BE2C (cell line): Measurements from ENCODE around the gene CDH4.

Experiments
- DNase-seq: peaks from one replicate; pipeline ENCODE4 v3.0.0-alpha.2; 2020
- H3K27me3 ChIP-seq: fragments of 250-450 bp; sonication (Bioruptor Pico); 2 replicates; pipeline ENCODE4 v1.5.1; 2020; ENCODE audit warnings: mild to moderate bottlenecking
- H3K36me3 ChIP-seq: fragments of 250-450 bp; sonication (Bioruptor Pico); 2 replicates; pipeline ENCODE4 v1.5.1; 2020; ENCODE audit warnings: mild to moderate bottlenecking
- H3K4me1 ChIP-seq: fragments of 250-450 bp; sonication (Bioruptor Pico); 2 replicates; pipeline ENCODE4 v1.5.1; 2020
- H3K4me3 ChIP-seq: 2 replicates; pipeline ENCODE4 v1.5.1; 2011; ENCODE audit warnings: low read depth, low read length
- H3K9me3 ChIP-seq: fragments of 250-450 bp; sonication (Bioruptor Pico); 2 replicates; pipeline ENCODE4 v1.5.1; 2020
- CTCF ChIP-seq: IDR thresholded peaks from 2 replicates; pipeline ENCODE4 v1.5.1; 2012; ENCODE audit warnings: mild to moderate bottlenecking, low read depth, low read length

The CDH4 gene

GRCh38 chr20:61349447-61350165, 97.5 kb downstream of the CDH4 start:
- H3K9me3 ChIP-seq = peaks cover 2% of the 10 kb centered on the region; the same call in 1 of the 2 replicates
- H3K4me1 ChIP-seq = no peaks in the 10 kb centered on the region
- H3K4me3 ChIP-seq = no peak overlapping the region
- DNase-seq = no peak
- TF ChIP-seq CTCF = no peak
- H3K36me3 ChIP-seq = no peaks in the 10 kb centered on the region
- H3K27me3 ChIP-seq = no peaks in the 10 kb centered on the region

GRCh38 chr20:61350500-61351250, 98.6 kb downstream of the CDH4 start:
- Histone ChIP-seq H3K27me3 (no peaks in the 10 kb centered on the region), H3K4me1 (no peaks in the 10 kb centered on the region), H3K4me3 (no peak overlapping the region), H3K36me3 (no peaks in the 10 kb centered on the region), H3K9me3 (peaks cover 2% of the 10 kb centered on the region; the same call in 1 of the 2 replicates)
- no peak for DNase-seq
- TF ChIP-seq CTCF = no peak

GRCh38 chr20:61352346-61353260, 100.5 kb downstream of the CDH4 start:
- Histone ChIP-seq H3K9me3 (no peaks in the 10 kb centered on the region), H3K27me3 (no peaks in the 10 kb centered on the region), H3K36me3 (no peaks in the 10 kb centered on the region), H3K4me3 (no peak overlapping the region), H3K4me1 (no peaks in the 10 kb centered on the region)
- DNase-seq = no peak
- no peak for TF ChIP-seq CTCF

GRCh38 chr20:61353261-61354000, 101.4 kb downstream of the CDH4 start:
- no peaks in the 10 kb centered on the region for H3K36me3 ChIP-seq
- H3K4me3 ChIP-seq = no peak overlapping the region
- DNase-seq = no peak
- H3K4me1 ChIP-seq = no peaks in the 10 kb centered on the region
- no peaks in the 10 kb centered on the region for H3K27me3 ChIP-seq
- no peak for TF ChIP-seq CTCF
- H3K9me3 ChIP-seq = no peaks in the 10 kb centered on the region

- no peak for DNase-seq
- H3K36me3 ChIP-seq = no peaks in the 10 kb centered on the region
- no peaks in the 10 kb centered on the region for H3K4me1 ChIP-seq
- no peaks in the 10 kb centered on the region for H3K9me3 ChIP-seq
- H3K27me3 ChIP-seq = no peaks in the 10 kb centered on the region
- H3K4me3 ChIP-seq = no peak overlapping the region
- TF ChIP-seq CTCF = no peak
Measured at GRCh38 chr20:61354001-61354390, 101.9 kb downstream of the CDH4 start.
